HG03280 (cell line): ENCODE results near the gene CD274.
A peak's percentile ranks its signal among the peaks of the same experiment; 100 is the strongest.
"Not testable (repeated sequence)": the region's sequence is repeated elsewhere in the genome, so short reads cannot be mapped to it uniquely, and the experiment has no call there.

Experiments used
- ATAC-seq: cut with Tn5 transposase; IDR thresholded peaks from one replicate; pipeline ENCODE4 v1.9.1; 2021; ENCODE audit warnings: mild to moderate bottlenecking, moderate library complexity; ENCODE audit not compliant: unreplicated experiment

CD274 gene

DNA sequence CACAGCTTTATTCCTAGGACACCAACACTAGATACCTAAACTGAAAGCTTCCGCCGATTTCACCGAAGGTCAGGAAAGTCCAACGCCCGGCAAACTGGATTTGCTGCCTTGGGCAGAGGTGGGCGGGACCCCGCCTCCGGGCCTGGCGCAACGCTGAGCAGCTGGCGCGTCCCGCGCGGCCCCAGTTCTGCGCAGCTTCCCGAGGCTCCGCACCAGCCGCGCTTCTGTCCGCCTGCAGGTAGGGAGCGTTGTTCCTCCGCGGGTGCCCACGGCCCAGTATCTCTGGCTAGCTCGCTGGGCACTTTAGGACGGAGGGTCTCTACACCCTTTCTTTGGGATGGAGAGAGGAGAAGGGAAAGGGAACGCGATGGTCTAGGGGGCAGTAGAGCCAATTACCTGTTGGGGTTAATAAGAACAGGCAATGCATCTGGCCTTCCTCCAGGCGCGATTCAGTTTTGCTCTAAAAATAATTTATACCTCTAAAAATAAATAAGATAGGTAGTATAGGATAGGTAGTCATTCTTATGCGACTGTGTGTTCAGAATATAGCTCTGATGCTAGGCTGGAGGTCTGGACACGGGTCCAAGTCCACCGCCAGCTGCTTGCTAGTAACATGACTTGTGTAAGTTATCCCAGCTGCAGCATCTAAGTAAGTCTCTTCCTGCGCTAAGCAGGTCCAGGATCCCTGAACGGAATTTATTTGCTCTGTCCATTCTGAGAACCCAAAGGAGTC, at the start of gene CD274:
CD274 (plus strand) TSS at position 184 of the 733 bp plus-strand sequence. CDS start 5,572 bp downstream, outside the sequence.
- ATAC-seq = peak; percentile 71

DNA sequence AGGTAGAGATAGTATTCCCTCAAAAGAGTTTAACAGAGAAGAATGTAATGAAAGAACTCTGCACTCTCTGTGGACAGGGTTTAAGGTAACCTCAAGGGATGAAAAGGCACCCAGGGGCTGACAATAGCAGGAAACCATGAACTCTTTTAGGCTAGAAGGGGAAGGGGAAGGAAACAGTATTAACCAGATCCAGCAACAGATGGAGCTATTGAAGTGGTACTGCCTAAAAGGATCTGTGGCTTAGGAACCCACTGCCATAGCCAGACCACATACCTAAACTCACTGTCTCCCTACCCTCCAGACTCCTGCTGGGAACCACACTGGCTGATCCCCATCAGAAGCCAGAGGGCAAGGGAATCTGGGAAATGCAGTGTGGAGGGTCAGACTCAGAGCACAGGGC, 48.1 kb upstream of the CD274 start:
- no peak for ATAC-seq

- ATAC-seq = no peak
Observed at GRCh38 chr9:5408596-5408995, 41.7 kb upstream of the CD274 start.

DNA sequence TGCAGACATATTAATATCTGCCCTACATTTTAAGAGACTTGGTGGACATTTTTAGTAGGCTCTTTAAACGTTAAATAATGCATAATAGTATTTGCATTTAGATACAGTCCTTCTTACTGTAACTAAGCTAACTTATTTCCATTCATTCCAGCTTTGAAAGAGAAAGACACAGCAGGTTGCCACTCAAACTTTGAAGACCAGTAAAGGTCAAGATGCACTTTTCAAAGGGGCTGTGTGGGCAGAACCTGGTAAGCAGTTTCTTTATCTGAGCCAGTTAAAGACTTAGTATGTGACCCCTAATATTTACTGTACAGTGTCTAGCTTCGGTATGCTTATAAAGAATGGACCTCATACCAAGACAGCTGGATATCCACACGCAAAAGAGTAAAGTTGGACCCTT, 33.4 kb upstream of the CD274 start:
- no peak for ATAC-seq

DNA sequence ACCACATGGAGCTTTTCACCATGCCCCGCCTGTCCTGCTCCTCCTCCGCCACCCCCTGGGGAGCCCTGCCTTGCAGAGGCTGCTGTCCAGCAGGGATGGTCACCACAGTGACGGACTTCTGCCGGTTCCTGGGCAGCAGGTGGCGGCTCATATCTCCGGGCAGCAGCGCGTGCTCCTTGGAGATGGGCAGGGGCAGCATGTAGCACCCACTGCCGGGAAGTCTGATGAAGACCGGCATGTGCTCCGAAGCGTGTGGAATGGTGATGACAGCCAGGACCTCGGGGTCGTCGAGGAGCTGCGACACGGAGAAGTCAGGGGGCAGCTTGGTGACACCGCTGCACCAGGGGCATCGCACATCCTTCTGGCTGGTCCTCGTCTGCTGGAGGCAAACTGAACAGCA, 31.9 kb upstream of the CD274 start:
- ATAC-seq = no peak

GRCh38 chr9:5419987-5420386, 30.4 kb upstream of the CD274 start:
- ATAC-seq = no peak

GRCh38 chr9:5421163-5421562, 29.2 kb upstream of the CD274 start:
- no peak for ATAC-seq

- no peak for ATAC-seq
Observed at GRCh38 chr9:5422276-5422675, 28.1 kb upstream of the CD274 start.

DNA sequence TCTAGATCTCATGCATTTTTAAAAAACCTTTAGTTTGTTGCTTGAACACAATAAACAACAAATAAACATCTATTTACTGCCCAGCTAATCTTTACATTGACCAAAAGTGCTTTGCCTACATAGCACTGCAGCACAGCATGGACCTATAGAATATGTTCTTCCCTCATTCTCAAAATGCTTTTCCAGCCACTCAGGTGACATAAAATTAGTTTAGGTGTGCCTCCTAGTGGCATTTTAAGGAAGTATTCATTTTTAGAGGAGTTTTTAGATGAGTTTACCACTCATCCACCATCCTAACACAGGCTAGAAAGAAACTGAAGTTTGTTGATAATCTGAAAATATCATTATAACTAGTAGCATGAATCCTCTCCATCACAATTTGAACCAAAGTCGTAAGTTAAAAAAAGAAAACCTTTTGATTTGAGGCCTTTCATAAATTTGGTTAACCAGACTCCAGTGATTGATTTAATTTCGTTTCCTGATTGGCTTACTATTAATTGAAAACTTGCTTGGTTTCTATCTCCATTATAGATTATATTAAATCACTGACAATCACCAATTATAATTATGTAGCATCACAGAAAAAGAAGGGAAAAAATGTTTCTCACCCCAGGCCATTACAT, 25.2 kb upstream of the CD274 start:
- no peak for ATAC-seq

GRCh38 chr9:5427005-5427404, 23.3 kb upstream of the CD274 start:
- ATAC-seq = no peak

GRCh38 chr9:5428172-5428571, 22.2 kb upstream of the CD274 start:
- ATAC-seq = no peak

- ATAC-seq = no peak
Observed at GRCh38 chr9:5428794-5429528, 21.4 kb upstream of the CD274 start.

DNA sequence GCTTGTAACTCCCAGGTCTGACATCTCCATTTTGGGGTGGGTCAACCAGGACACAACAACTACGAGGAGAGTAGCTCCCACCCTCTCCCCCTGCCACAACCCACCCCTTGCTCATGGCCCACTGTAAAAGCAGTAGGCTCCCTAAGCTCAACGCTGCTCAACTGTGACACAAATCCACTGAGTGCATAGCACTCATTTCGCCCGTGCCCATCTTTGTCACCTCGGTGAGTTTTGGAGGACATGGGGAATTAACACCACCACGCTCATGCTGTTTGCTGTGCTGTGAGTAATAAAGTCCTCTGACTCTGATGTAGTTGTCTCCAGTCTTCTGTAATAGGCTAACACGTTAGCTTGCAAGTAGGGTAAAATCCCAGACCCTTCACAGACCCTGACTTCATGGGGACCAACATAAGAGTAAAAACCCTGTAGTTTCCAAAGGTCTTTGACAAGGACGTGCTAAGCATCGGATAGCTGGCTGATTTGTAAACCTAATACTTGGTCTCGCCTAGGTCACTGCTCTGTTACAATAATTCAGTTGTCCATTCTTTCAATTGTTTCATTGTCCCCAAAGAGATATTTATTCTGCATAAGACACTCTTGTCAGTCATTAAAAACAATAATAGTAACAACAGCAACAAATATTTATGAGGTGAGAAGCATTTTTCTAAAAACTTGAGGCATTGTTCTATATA, 20.3 kb upstream of the CD274 start:
- no peak for ATAC-seq

DNA sequence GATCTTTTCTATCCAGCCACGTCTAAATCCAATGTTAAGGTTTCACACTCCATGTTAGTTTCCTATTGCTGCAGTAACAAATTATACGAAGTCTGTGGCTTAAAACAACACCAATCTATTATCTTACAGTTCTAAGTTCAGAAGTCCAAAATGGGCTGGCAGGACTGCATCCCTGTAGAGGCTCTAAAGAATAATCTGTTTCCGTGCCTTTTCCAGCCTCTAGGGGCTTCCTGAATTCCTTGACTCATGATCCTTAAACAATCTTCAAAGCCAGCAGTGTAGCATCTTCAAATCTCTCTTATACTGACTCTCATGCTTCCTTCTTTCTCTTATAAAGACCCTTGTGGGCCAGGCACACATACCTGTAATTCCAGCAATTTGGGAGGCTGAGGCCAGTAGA, 19.4 kb upstream of the CD274 start:
- no peak for ATAC-seq

- not testable (repeated sequence) for ATAC-seq
Observed at GRCh38 chr9:5432890-5433289, 17.5 kb upstream of the CD274 start.

DNA sequence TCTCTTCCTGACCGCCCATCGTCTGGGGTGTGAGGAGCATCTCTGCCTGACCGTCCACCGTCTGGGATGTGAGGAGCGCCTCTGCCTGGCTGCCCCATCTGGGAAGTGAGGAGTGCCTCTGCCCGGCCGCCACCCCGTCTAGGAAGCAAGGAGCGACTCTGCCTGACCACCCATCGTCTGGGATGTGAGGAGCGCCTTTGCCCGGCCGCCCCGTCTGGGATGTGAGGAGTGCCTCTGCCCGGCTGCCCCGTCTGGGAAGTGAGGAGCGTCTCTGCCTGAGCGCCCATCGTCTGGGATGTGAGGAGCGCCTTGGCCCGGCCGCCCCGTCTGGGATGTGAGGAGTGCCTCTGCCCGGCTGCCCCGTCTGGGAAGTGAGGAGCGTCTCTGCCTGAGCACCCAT, 17.0 kb upstream of the CD274 start:
- not testable (repeated sequence) for ATAC-seq

GRCh38 chr9:5433841-5434810, 16.2 kb upstream of the CD274 start:
- not testable (repeated sequence) for ATAC-seq

- no peak for ATAC-seq
Observed at GRCh38 chr9:5435912-5436311, 14.4 kb upstream of the CD274 start.

GRCh38 chr9:5436441-5436840, 13.9 kb upstream of the CD274 start:
- ATAC-seq = no peak
